ENCODE results near the gene ZNF341.
A peak's percentile ranks its signal among the peaks of the same experiment; 100 is the strongest.
"Not testable (repeated sequence)": the region's sequence is repeated elsewhere in the genome, so short reads cannot be mapped to it uniquely, and the experiment has no call there.

The ZNF341 gene

GRCh38 chr20:33732166-33732970 is 572 bp downstream of the ZNF341 start:
- DNase-seq: peak; percentile 92

- DNase-seq: no peak
These were observed 2.1 kb downstream of the ZNF341 start for GRCh38 chr20:33733654-33734576.

GRCh38 chr20:33736962-33737361 is 5.2 kb downstream of the ZNF341 start:
- no peak for DNase-seq

- no peak for DNase-seq
These were observed 7.7 kb downstream of the ZNF341 start for GRCh38 chr20:33739493-33739892.

GRCh38 chr20:33740189-33740588 is 8.4 kb downstream of the ZNF341 start:
- no peak for DNase-seq

GRCh38 chr20:33744181-33744580 is 12.4 kb downstream of the ZNF341 start:
- no peak for DNase-seq

GRCh38 chr20:33744773-33745385 is 13.1 kb downstream of the ZNF341 start:
- no peak for DNase-seq

GRCh38 chr20:33746325-33746998 is 14.7 kb downstream of the ZNF341 start:
- no peak for DNase-seq

- DNase-seq: no peak
These were observed 20.0 kb downstream of the ZNF341 start for GRCh38 chr20:33751775-33752174.

GRCh38 chr20:33753143-33753542 is 21.3 kb downstream of the ZNF341 start:
- DNase-seq: no peak

GRCh38 chr20:33753763-33754162 is 22.0 kb downstream of the ZNF341 start:
- no peak for DNase-seq

GRCh38 chr20:33755936-33756490 is 24.2 kb downstream of the ZNF341 start:
- DNase-seq: not testable (repeated sequence)

GRCh38 chr20:33757046-33757445 is 25.2 kb downstream of the ZNF341 start:
- no peak for DNase-seq

GRCh38 chr20:33757458-33757857 is 25.7 kb downstream of the ZNF341 start:
- DNase-seq: no peak

GRCh38 chr20:33761698-33762250 is 30.0 kb downstream of the ZNF341 start:
- no peak for DNase-seq

GRCh38 chr20:33765099-33765498 is 33.3 kb downstream of the ZNF341 start:
- no peak for DNase-seq

- no peak for DNase-seq
These were observed 33.8 kb downstream of the ZNF341 start for GRCh38 chr20:33765592-33765991.

GRCh38 chr20:33766686-33767085 is 34.9 kb downstream of the ZNF341 start:
- no peak for DNase-seq

GRCh38 chr20:33767777-33768138 is 36.0 kb downstream of the ZNF341 start:
- DNase-seq: no peak

GRCh38 chr20:33769043-33769442 is 37.2 kb downstream of the ZNF341 start:
- no peak for DNase-seq

GRCh38 chr20:33770005-33770404 is 38.2 kb downstream of the ZNF341 start:
- no peak for DNase-seq

- DNase-seq: no peak
These were observed 40.1 kb downstream of the ZNF341 start for GRCh38 chr20:33771938-33772337.
